Stomach (tissue), 9 donors: Measurements from ENCODE around the gene TBC1D14. TPM values are rescaled to one million over a fixed set of nuclear protein-coding genes. Genes with fewer than 3 reads are reported as not detected.

Experiments
- DNase-seq, 2 donors: peaks; one replicate each; pipeline versions ENCODE4 v3.0.0 to v3.0.0-alpha.2; 2013 to 2019
- H3K27ac ChIP-seq, 5 donors: fragments of 200-600 bp in 4 of 5; sonication (generic) in 4 of 5; one replicate each; pipeline ENCODE4 v1.5.1; 2013 to 2019; ENCODE audit warnings: mild to moderate bottlenecking in 1 of 5, moderate library complexity in 1 of 5
- H3K27me3 ChIP-seq, 3 donors: fragments of 200-600 bp; sonication (generic); one replicate each; pipeline ENCODE4 v1.5.1; 2017 to 2019; ENCODE audit warnings: mixed run types in 1 of 3
- H3K36me3 ChIP-seq, 4 donors: fragments of 200-600 bp; sonication (generic); 1 replicate in 3 of 4; 2 replicates in 1 of 4; pipeline ENCODE4 v1.5.1; 2016 to 2019
- H3K4me1 ChIP-seq, 4 donors: fragments of 200-600 bp; sonication (generic); one replicate each; pipeline ENCODE4 v1.5.1; 2016 to 2019
- H3K4me3 ChIP-seq, 4 donors: fragments of 200-600 bp; sonication (generic) in 3 of 4; one replicate each; pipeline ENCODE4 v1.5.1; 2016 to 2019; ENCODE audit warnings: mild to moderate bottlenecking in 1 of 4
- H3K9me3 ChIP-seq, 4 donors: fragments of 200-600 bp; sonication (generic); one replicate each; pipeline ENCODE4 v1.5.1; 2016 to 2019
- CTCF ChIP-seq, 7 experiments: fragments of 450-650 bp in 4 of 7; fragments of 200-600 bp in 3 of 7; sonication (generic) in 3 of 7; IDR thresholded peaks; one replicate each; pipeline ENCODE4 v1.5.1; 2016 to 2019; ENCODE audit warnings: antibody characterized with exemption in 7 of 7, control low read depth in 2 of 7, mild to moderate bottlenecking in 1 of 7
- EP300 ChIP-seq: sonication (generic); formaldehyde crosslinking; IDR thresholded peaks from one replicate; pipeline ENCODE4 v1.6.1; 2017; ENCODE audit warnings: antibody characterized with exemption
- POLR2A ChIP-seq, 4 donors: fragments of 450-650 bp; IDR thresholded peaks; one replicate each; pipeline ENCODE4 v1.6.1; 2016; ENCODE audit warnings: antibody characterized with exemption in 4 of 4, control low read depth in 2 of 4, mild to moderate bottlenecking in 1 of 4, moderate library complexity in 1 of 4
- POLR2AphosphoS5 ChIP-seq, 3 donors: sonication (generic); formaldehyde crosslinking; IDR thresholded peaks; one replicate each; pipeline ENCODE4 v1.6.1; 2016; ENCODE audit warnings: antibody characterized with exemption in 3 of 3
- WGBS, 5 donors: extraction: QIAGEN DNeasy Blood & Tissue Kit in 3 of 5; methylation state at CpG; one replicate each; pipeline versions ENCODE4 v1.1.5 to v1.1.7; 2013 to 2018; 5-methylcytosine and 5-hydroxymethylcytosine counted together
- intact Hi-C: fragments of 100-400 bp; cut with DNase I; formaldehyde crosslinking; loops from one replicate; pipeline ENCODE4 v1.15.1; 2023; ENCODE audit warnings: low total_unique reads
- polyA plus RNA-seq, 3 donors: library from polyadenylated mRNA; stranded (reverse); fragments of 200-250 nt; gene quantifications; one replicate each; pipeline ENCODE4 v1.2.3, GENCODE V29; 2013
- total RNA-seq, 5 donors: library from RNA; depleted of rRNA; stranded (reverse); fragments of >200 nt; gene quantifications; one replicate each; pipeline versions ENCODE4 v1.1.0 to v1.2.3, GENCODE V29; 2014 to 2016
- donor health status: healthy with polysubstance abuse.
- donor health status: Bipolar disorder and iron deficiency.
- donor health status: healthy.

TBC1D14 gene
- total and polyA plus RNA-seq, 8 donors: 19.5 to 72.4 (median 40.4) TPM

GRCh38 chr4:6900181-6900812 lies 9.3 kb upstream of the TBC1D14 start:
- Histone ChIP-seq H3K36me3 (no peaks in the 10 kb centered on the region), H3K27ac (peak overlapping the region in 1 of 5 donors; percentile 28), H3K9me3 (no peaks in the 10 kb centered on the region), H3K4me1 (peaks cover 0 to 12% (median 8%) of the 10 kb centered on the region in 4 donors), H3K27me3 (no peaks in the 10 kb centered on the region), H3K4me3 (no peak overlapping the region)
- intact Hi-C loops: no loop called here
- 87 to 93% (median 92%) methylated on average over 10 of the region's 10 CpGs for WGBS, 5 donors
- no peak for TF ChIP-seq POLR2A (IDR thresholded peaks at IDR 0.05)
- no peak for TF ChIP-seq CTCF (IDR thresholded peaks at IDR 0.05)
- TF ChIP-seq POLR2AphosphoS5 (IDR thresholded peaks at IDR 0.05): no peak
- TF ChIP-seq EP300: no peak
- DNase-seq: peak in 1 of 2 donors; percentile 20

GRCh38 chr4:6900956-6901355 lies 8.7 kb upstream of the TBC1D14 start:
- H3K27me3 ChIP-seq: no peaks in the 10 kb centered on the region
- intact Hi-C loops: no loop called here
- no peak overlapping the region for H3K4me3 ChIP-seq
- no peak for TF ChIP-seq POLR2AphosphoS5 (IDR thresholded peaks at IDR 0.05)
- no peak for TF ChIP-seq EP300
- TF ChIP-seq POLR2A (IDR thresholded peaks at IDR 0.05): no peak
- no peak for TF ChIP-seq CTCF (IDR thresholded peaks at IDR 0.05)
- no peak overlapping the region for H3K27ac ChIP-seq
- WGBS, 5 donors: 85 to 95% (median 92%) methylated on average over 12 of the region's 12 CpGs
- no peaks in the 10 kb centered on the region for H3K36me3 ChIP-seq
- H3K9me3 ChIP-seq: no peaks in the 10 kb centered on the region
- peak in 1 of 2 donors; percentile 4 for DNase-seq
- peaks cover 0 to 12% (median 8%) of the 10 kb centered on the region in 4 donors for H3K4me1 ChIP-seq

- Histone ChIP-seq H3K4me1 (peaks cover 0 to 12% (median 8%) of the 10 kb centered on the region in 4 donors), H3K27me3 (peaks cover 0 to 5% (median 0%) of the 10 kb centered on the region in 3 donors), H3K36me3 (no peaks in the 10 kb centered on the region), H3K4me3 (no peak overlapping the region), H3K9me3 (no peaks in the 10 kb centered on the region), H3K27ac (peak overlapping the region in 2 of 5 donors; percentile 37 to 57)
- WGBS, 5 donors: 67 to 82% (median 74%) methylated on average over 21 to 24 of the region's 24 CpGs
- peak in 1 of 2 donors; percentile 25 for DNase-seq
- intact Hi-C loops: no loop called here
- TF ChIP-seq CTCF (IDR thresholded peaks at IDR 0.05): no peak
- no peak for TF ChIP-seq EP300
- no peak for TF ChIP-seq POLR2A (IDR thresholded peaks at IDR 0.05)
- no peak for TF ChIP-seq POLR2AphosphoS5 (IDR thresholded peaks at IDR 0.05)
Measured at GRCh38 chr4:6901669-6902317, 7.8 kb upstream of the TBC1D14 start.

GRCh38 chr4:6902318-6903042 lies 7.1 kb upstream of the TBC1D14 start:
- Histone ChIP-seq H3K27me3 (peaks cover 0 to 12% (median 0%) of the 10 kb centered on the region in 3 donors), H3K27ac (peak overlapping the region in 3 of 5 donors; percentile 2 to 57 (median 37)), H3K4me1 (peaks cover 0 to 13% (median 10%) of the 10 kb centered on the region in 4 donors), H3K36me3 (no peaks in the 10 kb centered on the region), H3K4me3 (no peak overlapping the region), H3K9me3 (no peaks in the 10 kb centered on the region)
- peak in 1 of 2 donors; percentile 57 for DNase-seq
- TF ChIP-seq CTCF (IDR thresholded peaks at IDR 0.05): no peak
- no peak for TF ChIP-seq POLR2AphosphoS5 (IDR thresholded peaks at IDR 0.05)
- no peak for TF ChIP-seq EP300
- TF ChIP-seq POLR2A (IDR thresholded peaks at IDR 0.05): no peak
- whole genome bisulfite sequencing, 5 donors: 49 to 70% (median 63%) methylated on average over 20 to 27 of the region's 27 CpGs
- intact Hi-C loops: no loop called here
